ENCODE measurements around the gene ZNF219.
A peak's percentile ranks its signal among the peaks of the same experiment; 100 is the strongest.

ZNF219 gene

DNA sequence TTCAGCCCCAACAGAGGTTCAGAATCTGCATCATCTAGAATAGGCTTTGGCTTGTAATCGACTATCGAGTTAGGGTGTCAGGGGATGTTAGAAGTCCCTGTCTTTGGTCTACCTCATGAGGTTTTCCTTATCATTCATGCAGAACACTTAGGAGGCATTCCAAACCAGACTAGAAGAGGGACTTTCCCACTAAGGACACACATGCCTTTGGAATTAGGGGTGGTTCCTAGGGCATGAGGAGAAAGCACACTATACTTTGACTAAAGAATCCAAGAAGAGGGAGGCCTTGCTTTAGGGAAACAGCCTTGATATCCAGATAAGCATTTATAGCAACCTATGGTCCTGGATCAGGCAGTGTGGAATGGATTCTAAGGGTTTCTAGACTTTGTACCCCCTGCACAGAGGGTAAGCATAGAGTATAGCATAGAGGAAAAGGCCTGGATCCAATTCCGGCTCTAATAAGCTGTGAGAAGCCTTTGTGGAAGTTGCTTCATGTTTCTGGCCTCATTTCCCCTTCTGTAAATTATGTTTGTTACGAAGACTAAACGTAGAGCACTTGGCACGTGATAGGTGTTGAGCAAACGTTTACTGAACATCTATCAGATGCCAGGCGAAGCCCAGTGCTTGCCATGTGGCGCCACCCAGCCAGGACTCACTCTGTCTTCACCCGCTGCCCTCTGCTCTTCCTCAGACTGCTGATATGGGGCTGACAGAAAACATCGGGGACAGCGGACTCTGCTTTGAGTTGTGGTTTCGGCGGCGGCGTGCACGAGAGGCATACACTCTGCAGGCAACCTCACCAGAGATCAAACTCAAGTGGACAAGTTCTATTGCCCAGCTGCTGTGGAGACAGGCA is 13.2 kb downstream of the ZNF219 start:
- DNase-seq = no peak

DNA sequence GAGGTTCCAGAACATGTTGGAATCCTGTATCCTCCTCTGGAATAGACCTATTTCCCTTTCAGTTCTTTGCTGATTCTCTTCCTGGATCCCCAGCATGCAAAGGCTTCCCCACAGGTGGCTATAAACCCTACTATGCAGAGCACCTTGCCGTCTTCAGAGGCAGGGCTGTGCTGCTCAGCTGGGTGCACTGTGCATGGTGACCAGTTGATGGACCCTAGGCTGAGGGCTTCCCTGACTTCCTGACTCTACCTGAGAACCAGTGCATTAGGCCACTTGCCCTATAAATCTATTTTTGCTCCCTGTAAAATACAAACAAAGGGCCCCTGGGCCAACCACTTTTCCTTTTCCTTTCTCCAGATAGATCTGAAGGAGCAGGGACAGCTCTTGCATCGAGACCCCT is 14.1 kb downstream of the ZNF219 start:
- DNase-seq = no peak

DNA sequence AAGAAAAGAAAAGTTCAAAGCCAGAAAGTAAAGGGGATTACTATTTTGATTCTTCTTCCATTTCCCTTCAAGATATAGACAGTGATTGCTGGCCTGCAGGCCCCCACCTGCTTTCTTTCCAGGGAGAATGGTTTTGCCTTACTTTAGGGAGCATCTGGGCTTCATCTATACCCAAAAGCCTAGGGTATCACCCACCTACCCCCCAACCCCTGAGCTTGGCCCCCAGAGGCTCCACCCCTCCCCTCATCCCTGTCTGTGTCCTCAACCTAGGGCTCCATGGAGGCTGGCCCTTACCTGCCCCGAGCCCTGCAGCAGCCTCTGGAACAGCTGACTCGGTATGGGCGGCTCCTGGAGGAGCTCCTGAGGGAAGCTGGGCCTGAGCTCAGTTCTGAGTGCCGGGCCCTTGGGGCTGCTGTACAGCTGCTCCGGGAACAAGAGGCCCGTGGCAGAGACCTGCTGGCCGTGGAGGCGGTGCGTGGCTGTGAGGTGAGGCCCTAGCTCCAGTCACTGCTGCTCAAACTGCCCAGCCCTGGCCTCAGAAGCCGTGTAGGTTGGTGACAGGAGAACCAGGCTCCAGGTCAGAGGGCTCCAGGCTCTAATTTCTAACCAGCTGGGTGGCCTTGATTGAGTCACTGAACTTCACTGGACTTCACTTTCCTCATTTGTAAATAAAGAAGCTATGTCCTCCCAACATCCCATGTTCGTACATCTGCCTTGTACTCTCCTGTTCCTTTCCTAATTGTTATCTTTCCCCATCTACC is 14.7 kb downstream of the ZNF219 start:
- DNase-seq = no peak

DNA sequence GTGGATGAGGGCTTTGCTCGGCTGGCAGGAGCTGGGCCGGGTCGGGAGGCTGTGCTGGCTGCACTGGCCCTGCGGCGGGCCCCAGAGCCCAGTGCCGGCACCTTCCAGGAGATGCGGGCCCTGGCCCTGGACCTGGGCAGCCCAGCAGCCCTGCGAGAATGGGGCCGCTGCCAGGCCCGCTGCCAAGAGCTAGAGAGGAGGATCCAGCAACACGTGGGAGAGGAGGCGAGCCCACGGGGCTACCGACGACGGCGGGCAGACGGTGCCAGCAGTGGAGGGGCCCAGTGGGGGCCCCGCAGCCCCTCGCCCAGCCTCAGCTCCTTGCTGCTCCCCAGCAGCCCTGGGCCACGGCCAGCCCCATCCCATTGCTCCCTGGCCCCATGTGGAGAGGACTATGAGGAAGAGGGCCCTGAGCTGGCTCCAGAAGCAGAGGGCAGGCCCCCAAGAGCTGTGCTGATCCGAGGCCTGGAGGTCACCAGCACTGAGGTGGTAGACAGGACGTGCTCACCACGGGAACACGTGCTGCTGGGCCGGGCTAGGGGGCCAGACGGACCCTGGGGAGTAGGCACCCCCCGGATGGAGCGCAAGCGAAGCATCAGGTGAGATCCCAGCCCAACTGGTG is 16.8 kb downstream of the ZNF219 start:
- DNase-seq = no peak

DNA sequence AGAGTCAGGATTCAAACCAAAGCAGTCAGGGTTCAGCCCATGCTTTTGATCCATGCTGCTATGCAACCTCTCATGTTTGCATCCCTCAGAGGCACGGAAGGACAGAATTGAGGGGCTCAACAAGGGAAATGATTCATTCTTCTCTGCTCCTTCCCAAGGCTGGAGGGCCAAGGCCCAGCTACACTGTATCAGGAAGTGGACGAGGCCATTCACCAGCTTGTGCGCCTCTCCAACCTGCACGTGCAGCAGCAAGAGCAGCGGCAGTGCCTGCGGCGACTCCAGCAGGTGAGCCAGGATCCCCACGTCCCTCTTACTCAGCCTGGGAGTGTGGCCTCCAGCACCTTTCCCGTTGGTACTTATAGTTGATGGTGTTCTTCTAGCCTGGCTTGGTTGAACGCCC is 19.7 kb downstream of the ZNF219 start:
- no peak for DNase-seq

DNA sequence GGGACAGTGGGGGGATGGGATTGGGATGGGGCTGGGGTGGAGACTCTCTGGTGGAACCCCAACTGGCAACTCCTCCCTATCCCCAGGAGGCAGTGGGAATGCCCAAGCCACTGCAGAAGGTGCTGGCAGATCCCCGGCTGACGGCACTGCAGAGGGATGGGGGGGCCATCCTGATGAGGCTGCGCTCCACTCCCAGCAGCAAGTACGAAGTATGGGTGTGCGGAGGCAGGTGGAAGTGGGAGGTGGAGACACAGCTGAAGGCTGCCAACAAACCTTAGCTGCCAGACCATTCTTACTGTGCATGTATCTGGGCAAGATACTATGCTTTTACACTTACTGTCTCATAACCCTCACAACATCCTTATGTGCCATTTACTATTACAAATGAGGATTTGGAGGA is 20.2 kb downstream of the ZNF219 start:
- DNase-seq = no peak

DNA sequence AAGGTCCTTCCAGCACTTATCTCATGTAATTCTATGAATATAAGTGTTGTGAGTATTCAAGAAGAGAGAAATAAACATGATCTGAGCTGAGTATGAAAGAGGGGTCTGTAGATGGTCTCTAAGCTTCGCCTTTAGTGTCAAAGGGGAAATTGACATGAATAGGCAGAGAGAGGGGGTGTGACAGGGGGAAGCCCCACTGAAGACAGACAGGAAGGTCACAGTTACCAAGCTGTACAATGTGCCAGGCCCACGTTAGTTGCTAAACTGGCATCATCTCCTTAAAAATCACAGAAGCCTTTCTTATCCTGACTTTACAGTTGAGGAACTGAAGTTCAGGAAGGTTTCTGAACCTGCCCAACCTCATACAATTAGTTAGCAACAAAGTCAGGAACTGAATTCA is 20.8 kb downstream of the ZNF219 start:
- no peak for DNase-seq

DNA sequence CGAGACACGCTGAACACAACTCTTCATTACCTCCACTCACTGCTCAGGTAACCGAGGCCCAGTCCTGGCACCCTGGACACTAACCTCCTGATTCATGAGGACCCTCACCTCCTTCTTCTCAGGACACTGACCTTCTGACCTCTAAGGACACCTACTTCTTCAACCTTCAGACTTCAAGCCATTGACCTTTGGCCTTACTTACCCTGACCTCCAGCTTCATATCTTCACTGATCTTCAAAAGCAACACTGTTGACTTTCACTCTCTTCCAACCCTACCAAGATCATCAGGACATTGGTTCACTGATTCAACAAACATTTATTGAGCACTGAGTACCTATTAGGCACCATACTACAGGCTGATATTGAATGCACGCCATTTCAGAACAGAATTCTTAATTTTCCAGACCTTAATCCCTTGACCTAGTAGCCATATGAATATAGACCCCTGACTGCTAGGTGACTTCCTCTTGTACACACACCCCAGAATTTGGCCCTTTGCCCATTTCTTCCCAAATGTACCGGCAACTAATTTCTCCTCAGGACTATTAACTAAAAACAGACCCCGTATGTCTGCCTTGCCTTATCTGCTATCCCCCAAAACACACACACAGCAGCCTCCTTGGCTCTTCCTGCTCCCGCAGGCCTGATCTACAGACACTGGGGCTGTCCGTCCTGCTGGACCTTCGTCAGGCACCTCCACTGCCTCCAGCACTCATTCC is 22.6 kb downstream of the ZNF219 start:
- no peak for DNase-seq

DNA sequence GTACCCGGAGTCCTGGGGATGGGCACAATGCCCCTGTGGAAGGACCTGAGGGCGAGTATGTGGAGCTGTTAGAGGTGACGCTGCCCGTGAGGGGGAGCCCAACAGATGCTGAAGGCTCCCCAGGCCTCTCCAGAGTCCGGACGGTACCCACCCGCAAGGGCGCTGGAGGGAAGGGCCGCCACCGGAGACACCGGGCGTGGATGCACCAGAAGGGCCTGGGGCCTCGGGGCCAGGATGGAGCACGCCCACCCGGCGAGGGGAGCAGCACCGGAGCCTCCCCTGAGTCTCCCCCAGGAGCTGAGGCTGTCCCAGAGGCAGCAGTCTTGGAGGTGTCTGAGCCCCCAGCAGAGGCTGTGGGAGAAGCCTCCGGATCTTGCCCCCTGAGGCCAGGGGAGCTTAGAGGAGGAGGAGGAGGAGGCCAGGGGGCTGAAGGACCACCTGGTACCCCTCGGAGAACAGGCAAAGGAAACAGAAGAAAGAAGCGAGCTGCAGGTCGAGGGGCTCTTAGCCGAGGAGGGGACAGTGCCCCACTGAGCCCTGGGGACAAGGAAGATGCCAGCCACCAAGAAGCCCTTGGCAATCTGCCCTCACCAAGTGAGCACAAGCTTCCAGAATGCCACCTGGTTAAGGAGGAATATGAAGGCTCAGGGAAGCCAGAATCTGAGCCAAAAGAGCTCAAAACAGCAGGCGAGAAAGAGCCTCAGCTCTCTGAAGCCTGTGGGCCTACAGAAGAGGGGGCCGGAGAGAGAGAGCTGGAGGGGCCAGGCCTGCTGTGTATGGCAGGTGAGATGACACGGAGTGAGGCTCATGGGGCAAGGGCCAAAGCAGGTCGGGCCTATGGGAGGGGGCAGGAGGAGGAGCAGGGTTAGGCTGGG is 23.8 kb downstream of the ZNF219 start:
- DNase-seq = no peak

DNA sequence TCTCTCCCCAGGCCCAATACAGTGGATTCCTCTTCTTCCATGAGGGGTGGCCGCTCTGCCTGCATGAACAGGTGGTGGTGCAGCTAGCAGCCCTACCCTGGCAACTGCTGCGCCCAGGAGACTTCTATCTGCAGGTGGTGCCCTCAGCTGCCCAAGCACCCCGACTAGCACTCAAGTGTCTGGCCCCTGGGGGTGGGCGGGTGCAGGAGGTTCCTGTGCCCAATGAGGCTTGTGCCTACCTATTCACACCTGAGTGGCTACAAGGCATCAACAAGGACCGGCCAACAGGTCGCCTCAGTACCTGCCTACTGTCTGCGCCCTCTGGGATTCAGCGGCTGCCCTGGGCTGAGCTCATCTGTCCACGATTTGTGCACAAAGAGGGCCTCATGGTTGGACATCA is 24.5 kb downstream of the ZNF219 start:
- DNase-seq = no peak

DNA sequence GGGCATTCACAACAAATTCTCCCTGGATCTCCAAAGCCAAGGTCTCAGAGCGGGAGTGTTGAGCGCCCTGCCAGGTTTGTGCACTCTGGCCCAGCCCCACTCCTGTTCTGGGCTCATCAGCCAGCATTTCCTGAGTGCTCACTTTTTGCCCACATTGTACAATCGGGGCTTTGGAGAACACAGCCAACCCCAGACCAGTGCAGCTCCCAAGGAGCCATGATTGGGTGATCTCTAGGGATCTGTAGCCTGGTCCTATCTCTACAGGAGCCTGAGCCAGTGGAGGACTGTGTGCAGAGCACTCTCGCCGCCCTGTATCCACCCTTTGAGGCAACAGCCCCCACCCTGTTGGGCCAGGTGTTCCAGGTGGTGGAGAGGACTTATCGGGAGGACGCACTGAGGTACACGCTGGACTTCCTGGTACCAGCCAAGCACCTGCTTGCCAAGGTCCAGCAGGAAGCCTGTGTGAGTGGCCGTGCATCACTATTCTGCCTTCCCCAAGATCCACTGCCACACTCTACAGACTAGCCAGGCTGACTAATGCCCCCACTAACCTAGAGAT is 25.6 kb downstream of the ZNF219 start:
- no peak for DNase-seq

DNA sequence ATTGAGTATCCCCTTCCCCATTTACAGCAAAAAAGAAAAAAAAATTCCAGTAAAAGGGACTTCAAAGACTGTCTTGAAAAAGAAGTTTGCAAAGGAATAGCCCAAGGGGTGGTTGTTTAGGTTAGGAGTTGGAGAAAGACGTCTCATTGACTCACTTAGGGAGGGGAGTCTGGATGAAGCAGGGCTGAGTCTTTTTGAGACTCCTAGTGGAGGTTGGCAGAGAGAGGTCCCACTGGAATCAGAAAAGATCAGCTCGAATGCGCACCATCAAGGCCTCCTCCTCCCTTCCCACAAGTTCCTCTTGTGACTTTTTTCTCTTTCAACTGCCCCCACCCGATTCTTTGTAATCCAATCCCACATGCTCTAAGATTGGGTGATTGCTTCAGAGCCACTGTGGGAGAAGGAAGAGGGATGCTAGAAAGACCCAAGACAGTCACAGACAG is 26.4 kb downstream of the ZNF219 start:
- DNase-seq = no peak

DNA sequence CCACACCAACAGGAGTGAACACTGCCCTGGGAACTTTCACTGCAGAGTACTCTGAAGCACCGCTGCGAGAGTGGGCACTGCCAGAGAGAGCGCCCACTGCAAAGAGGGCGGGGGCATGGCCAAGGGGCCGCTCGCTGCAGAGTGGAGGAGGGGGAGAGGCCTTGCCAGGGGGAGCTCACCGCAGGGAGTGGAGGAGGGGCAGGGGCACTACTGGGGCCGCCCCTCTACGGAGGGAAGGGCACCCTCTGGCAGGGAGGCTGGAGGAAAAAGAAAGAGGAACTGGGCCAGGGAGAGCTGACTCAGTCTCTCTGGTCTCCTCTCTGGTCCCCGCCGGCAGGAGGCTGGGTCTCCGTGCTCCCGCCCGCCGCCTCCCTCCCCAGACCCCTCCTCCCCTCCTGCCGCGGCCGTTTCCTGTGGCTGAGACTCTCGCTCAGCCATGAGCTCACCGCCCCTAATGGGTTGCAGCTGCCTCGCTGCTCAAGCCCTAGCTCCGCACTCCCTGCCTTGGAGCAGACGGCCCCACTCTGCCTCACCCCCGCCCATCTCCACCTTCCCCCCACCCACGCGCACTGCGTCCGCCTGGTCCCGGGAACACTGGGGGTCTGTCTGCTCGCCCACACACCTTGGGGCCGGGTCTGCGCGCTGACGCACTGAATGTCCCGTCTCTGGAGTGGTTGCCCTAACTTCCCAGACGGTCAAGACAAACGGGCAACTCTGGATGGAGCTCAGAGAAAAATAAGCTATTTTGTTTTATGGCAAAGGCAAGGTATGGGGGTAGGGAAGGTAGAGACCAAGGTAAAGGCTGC is 27.0 kb downstream of the ZNF219 start:
- DNase-seq = no peak

DNA sequence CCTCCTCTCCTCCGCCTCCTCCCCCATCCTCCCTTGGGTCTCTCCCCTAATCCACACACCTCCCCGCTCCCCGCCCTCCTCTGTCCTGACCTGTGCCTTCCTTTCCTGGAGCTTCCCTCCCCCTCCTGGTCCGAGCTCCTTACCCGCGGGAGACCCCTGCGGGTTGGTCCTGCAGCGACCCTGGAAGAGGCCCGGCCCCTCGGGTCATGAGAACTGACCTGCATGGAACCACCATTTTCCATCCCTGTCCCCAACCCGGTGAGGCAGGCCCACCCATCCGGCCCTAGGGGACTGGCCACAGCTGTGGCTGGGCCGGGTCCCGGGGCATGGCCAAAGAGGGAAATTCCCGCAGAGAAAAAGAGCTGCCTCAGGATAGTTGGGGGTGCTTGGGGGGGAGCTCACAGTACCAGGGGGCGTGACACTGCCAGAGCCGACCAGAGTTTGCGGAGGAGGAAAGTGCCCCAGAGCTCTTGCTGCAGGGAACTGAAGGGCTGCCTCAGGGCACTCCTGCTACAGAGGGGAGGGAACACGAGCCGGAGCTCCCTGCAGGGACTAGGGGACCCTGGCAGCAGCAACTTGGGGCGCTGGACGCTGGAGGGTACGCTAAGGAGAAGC is 27.7 kb downstream of the ZNF219 start:
- no peak for DNase-seq

DNA sequence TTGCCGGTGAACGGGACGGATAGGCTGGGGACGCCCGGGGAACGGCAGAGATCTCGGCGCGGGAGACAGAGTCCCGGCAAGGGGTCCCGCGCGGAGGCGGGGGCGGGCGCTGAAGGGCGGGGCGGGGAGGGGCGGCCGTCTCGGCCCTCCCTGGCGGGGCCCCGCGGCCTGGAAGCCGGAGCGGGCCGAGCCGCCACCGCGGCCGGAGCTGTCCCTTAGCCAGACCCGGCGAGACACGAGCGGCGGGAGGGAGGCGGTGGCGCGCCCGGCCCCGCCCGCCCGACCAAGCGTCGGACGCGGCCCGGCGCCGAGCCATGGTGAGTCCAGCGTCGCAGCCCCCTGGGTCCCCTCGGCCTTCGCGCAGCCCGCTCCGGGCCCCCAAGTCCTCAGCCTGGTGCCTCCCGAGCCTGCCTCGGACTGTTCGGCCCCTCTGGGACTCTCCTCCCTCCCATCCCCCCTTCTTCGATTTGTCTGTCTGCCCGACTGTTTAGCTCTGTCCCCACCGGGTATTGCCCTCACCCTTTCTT is 28.3 kb downstream of the ZNF219 start, which contains the start of gene ARHGEF40:
ARHGEF40 (plus strand) TSS at position 222 of the 527 bp plus-strand sequence; CDS start at position 315, 93 bp downstream.
- no peak for DNase-seq

DNA sequence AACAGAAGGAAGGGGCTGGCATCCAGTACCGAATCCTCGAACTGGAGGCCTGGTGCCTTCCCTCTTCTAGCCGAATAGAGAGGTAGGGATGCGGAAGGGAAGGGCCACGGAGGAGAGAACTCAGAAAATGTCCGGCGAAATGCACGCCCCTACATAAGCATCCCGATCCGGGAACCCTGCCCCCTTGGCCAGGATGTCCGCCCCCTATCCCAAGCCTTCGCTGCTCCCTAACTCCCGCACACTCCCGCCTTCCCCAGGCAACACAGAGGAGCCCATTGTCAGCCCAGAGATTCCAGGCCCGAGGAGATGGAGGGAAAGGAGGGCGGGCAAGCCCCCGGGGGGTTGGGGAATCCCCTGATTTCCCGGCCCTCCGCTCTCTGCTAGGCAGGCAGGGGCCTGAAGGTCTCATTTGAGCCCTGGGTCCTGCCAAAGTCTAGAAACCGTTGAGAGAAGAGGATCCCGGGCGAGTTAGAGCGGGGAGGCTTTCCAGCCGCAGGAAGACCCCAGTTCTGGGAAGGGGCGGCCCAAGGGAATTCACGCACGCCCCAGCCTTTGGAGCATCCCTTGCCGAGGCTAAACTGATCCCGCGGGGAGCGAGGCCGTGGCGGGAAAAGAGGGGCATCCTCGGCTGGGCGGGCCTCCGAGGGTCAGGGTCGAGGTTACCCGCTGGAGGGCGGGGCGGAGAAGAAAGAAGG is 28.9 kb downstream of the ZNF219 start:
- DNase-seq = no peak

DNA sequence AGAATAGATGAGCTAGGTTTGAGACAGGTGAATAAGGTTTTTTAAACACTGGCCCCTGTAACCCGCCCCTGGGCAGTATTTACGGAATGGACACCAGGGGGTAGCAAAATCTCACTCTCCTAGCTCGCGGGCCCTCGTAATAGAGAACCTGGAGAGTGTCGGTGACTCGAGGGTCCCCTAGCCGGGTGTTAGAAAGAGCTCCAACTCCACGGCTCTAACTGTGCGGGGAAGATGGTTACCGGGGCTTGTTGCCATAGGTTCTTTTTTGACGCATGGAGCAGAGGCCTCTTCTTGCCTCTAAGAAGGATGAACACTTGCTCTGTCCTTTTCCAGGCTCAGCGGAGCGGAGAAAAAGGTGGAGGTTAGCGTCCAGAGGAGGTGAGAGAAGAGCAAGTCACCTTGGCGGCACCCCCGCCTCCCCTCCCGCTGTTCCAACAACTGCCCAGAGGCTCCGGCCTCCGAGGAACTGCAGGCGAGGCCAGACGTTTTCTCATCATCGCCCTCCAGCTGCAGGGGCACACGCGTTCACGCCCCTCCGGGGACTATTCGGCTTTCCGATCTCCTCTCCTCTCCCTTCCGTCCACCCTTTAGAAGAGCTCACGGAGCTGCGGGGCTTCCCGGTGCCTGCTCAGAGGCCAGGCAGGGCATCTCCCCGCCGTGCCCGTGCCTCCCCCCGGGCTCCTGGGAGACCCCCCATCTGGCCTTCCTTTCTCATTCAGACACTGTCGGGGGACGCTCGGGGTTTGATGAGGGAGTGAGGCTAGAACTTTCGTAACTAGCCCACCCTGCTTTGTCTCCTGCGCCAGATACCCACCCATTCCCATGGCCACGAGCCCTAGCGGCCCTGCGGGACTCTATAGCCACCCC is 29.7 kb downstream of the ZNF219 start:
- DNase-seq = peak; percentile 55

DNA sequence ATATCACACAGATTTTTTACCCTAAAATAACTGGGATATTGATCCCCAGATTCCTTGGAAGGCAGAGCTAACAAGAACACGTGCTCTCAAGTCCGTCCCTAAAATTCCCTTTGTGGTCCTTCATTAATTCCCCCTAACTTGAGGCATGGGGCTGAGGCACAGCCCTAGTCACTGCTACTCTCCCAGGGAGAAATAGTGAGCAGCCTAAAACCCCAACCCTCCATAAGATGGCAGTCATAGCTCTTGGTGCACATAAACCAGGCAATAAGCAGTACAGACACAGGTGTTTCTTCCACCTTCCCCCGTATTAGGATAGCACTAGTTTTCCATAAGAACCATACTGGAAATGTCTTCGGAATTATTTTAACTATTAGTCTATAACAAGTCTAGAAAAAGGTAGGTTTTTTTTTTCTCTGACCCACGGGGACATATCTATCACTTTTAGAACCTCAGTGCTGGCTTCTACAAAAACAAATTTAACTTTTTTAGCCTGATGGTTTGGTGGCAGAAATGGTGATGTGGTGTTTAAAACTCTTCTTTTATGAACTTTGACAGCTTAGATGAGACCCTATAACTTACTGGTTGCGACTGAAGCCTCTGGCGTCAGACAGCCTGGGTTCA is 31.5 kb downstream of the ZNF219 start:
- peak; percentile 31 for DNase-seq

Data from NCI-H1694 (cell line).